Heart right ventricle (tissue), 16 donors: ENCODE measurements around the gene COL1A2. TPM values are rescaled to one million over a fixed set of nuclear protein-coding genes. Genes with fewer than 3 reads are reported as not detected.

Experiments used
- ATAC-seq, 8 donors: fragments of 200-7000 bp; cut with Tn5 transposase; one replicate each; pipeline ENCODE4 v1.9.1; 2020; ENCODE audit warnings: mild to moderate bottlenecking in 8 of 8, moderate library complexity in 8 of 8, moderate number of reproducible peaks in 1 of 8
- DNase-seq, 2 donors: peaks; one replicate each; pipeline ENCODE4 v3.0.0-alpha.2; 2020
- H3K27ac ChIP-seq, 10 donors: fragments of 200-600 bp; sonication (generic) in 2 of 10; one replicate each; pipeline versions ENCODE4 v1.5.0 to v1.8.0; 2020 to 2022; ENCODE audit warnings: mild to moderate bottlenecking in 3 of 10
- H3K27me3 ChIP-seq, 7 donors: fragments of 200-600 bp; one replicate each; pipeline ENCODE4 v1.8.0; 2021 to 2022; ENCODE audit warnings: mild to moderate bottlenecking in 2 of 7
- H3K36me3 ChIP-seq, 9 donors: fragments of 200-600 bp; sonication (generic) in 1 of 9; one replicate each; pipeline versions ENCODE4 v1.5.0 to v1.8.0; 2020 to 2022; ENCODE audit warnings: mild to moderate bottlenecking in 2 of 9
- H3K4me1 ChIP-seq, 9 donors: fragments of 200-600 bp; sonication (generic) in 1 of 9; one replicate each; pipeline versions ENCODE4 v1.5.0 to v1.8.0; 2020 to 2022; ENCODE audit warnings: mild to moderate bottlenecking in 4 of 9
- H3K4me3 ChIP-seq, 10 donors: fragments of 200-600 bp; sonication (generic) in 2 of 10; one replicate each; pipeline versions ENCODE4 v1.5.0 to v1.8.0; 2020 to 2022; ENCODE audit warnings: mild to moderate bottlenecking in 7 of 10, moderate library complexity in 2 of 10
- H3K9me3 ChIP-seq, 11 donors: fragments of 200-600 bp in 10 of 11; sonication (generic) in 2 of 11; one replicate each; pipeline versions ENCODE4 v1.5.0 to v1.8.0; 2013 to 2022; ENCODE audit warnings: mild to moderate bottlenecking in 2 of 11, control low read depth in 1 of 11, moderate library complexity in 1 of 11
- CTCF ChIP-seq, 9 donors: fragments of 200-600 bp; sonication (generic) in 2 of 9; IDR thresholded peaks; one replicate each; pipeline versions ENCODE4 v1.5.0 to v1.8.0; 2021 to 2022; ENCODE audit warnings: antibody characterized with exemption in 9 of 9, mild to moderate bottlenecking in 5 of 9, moderate library complexity in 1 of 9
- WGBS, 2 donors: extraction: QIAGEN DNeasy Blood & Tissue Kit; methylation state at CpG; one replicate each; pipeline ENCODE4 v1.1.7; 2013; ENCODE audit warnings: inconsistent platforms in 1 of 2; 5-methylcytosine and 5-hydroxymethylcytosine counted together
- intact Hi-C, 10 donors: fragments of 100-400 bp; cut with DNase I; formaldehyde crosslinking; loops; one replicate each; pipeline versions ENCODE4 v1.11.1 to v1.14.2; 2022
- polyA plus RNA-seq, 2 donors: library from polyadenylated mRNA; stranded (reverse); fragments of 200-250 nt; gene quantifications; one replicate each; pipeline ENCODE4 v1.2.3, GENCODE V29; 2013
- total RNA-seq, 10 donors: library from RNA; stranded (reverse); fragmentation: NEBNext Ultra II Directional in 3 of 10; extraction: Animal tissue kit (Norgen Biotek cat#: 25700) in 3 of 10; gene quantifications; one replicate each; pipeline versions ENCODE4 v1.2.1 to v1.2.4, GENCODE V29; 2021 to 2023
- donor health status: Arrhythmogenic right ventricular cardiomyopathy.
- donor health status: ischemic (EF 13 %, LVEDD 7.1; RV severe dilation, severe dysfunction).
- donor health status: healthy with polysubstance abuse.
- donor health status: DM: no; HTN: yes; CAD: no.
- donor health status: DM: no; HTN: no; CAD: no.
- donor health status: ischemic (EF 25% LVEDD 6.9; RV normal size, moderate dysfunction).
- donor health status: ischemic (EF 25% LVEDD 5.7; RV mildly dilated, moderate dysfunction).
- donor health status: healthy.
- donor health status: DM: yes; HTN: yes; CAD: no.
- donor health status: Ischemic cardiomyopathy.
- donor health status: ischemic (EF 35%, LVEDD 5.7; RV mildly dilated, moderate dysfunction).
- donor health status: nonischemic (EF 11% LVEDD 7.7; RV severe dilation, severe dysfunction).
- donor health status: DM: yes; HTN: yes; CAD: no.
- donor health status: PGD.
- donor health status: ischemic (EF 29% LVEDD 5.4; RV normal size, mild dysfunction).
- donor health status: nonischemic (EF 23%, LVEDD 6.1; RV moderate dilation, normal function).

COL1A2 gene
- total and polyA plus RNA-seq, 12 donors = 45.2 to 428 (median 91.0) TPM

DNA sequence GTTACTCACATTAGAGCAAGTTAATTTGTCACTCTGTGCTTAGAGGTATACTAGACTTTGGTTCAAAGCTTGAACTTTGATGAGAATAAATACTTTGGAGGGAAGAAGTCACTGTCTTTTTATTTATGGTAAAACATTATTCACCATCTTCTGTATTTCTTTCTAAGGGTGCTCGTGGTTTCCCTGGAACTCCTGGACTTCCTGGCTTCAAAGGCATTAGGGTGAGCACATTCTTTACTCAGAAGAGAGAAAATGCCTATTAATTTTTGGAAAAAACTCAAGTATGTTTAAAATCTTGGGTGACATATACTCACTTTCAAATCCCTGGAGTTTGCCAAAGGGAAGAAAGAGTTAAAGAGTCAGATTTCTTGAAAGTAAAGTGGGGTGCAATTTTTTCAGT is 10.8 kb downstream of the COL1A2 start:
- DNase-seq (no peak), ATAC-seq (no peak)
- H3K27ac ChIP-seq = no peak overlapping the region
- 68 to 70% methylated on average over 1 of the region's 1 CpG for WGBS, 2 donors
- H3K36me3 ChIP-seq = peaks cover 0 to 100% (median 5%) of the 10 kb centered on the region in 9 donors
- no peaks in the 10 kb centered on the region for H3K27me3 ChIP-seq
- H3K4me3 ChIP-seq = no peak overlapping the region
- H3K4me1 ChIP-seq = peaks cover 0 to 42% (median 7%) of the 10 kb centered on the region in 9 donors
- TF ChIP-seq CTCF (IDR thresholded peaks at IDR 0.05) = no peak
- no peaks in the 10 kb centered on the region for H3K9me3 ChIP-seq
- intact Hi-C loops = no loop called here

DNA sequence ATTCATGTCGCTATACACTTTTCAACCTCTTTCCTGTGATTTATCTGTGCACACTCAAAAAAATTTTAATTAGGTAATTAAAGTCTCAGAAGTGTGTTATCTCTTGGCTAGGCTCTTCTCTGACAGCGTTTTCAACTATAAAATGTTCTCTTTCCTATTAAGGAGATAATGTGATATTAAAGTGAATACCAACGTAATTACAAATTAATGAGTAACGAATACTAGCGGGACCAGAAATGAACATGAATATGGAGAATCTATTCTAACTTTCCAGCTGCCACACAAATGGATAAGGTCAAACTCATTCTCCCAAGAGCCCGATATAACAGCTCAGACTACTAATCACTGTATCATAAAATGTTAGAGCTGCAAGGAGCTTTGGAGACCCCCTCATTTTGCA is 12.0 kb downstream of the COL1A2 start:
- peaks cover 0 to 100% (median 5%) of the 10 kb centered on the region in 9 donors for H3K36me3 ChIP-seq

DNA sequence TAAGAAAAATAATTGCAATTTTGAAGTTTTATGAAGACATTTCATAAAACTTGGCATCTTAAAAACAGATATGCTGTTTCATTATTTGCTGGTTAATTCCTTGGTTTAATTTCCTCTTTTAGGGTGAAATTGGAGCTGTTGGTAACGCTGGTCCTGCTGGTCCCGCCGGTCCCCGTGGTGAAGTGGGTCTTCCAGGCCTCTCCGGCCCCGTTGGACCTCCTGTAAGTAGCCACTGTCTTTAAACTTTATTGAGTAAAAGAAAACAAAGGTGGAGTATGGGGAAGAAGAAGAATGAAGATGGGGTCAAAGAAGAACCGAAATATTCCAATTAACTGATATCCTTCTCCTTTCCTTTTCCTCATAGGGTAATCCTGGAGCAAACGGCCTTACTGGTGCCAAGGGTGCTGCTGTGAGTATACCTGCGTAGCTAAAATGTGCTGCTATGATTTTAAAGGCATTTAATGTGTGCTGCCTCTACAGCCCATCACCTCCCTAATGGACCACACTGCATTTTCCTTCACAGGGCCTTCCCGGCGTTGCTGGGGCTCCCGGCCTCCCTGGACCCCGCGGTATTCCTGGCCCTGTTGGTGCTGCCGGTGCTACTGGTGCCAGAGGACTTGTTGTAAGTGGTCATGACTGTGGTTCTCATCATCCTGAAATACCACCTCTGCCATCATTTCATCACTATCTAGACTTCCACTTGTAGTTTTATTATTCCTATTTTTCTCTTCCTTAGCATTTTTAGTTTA is 14.7 kb downstream of the COL1A2 start:
- 83 to 84% methylated on average over 15 of the region's 15 CpGs for WGBS, 2 donors
- intact Hi-C loops = no loop called here
- DNase-seq = no peak
- Histone ChIP-seq H3K4me1 (peaks cover 0 to 28% (median 4%) of the 10 kb centered on the region in 9 donors), H3K27ac (peak overlapping the region in 1 of 10 donors; percentile 17), H3K4me3 (no peak overlapping the region), H3K9me3 (no peaks in the 10 kb centered on the region), H3K36me3 (peaks cover 0 to 100% (median 5%) of the 10 kb centered on the region in 9 donors), H3K27me3 (no peaks in the 10 kb centered on the region)
- ATAC-seq = no peak
- TF ChIP-seq CTCF (IDR thresholded peaks at IDR 0.05) = no peak

More for the DNA sequence above, 12.0 kb downstream of the COL1A2 start:
- Histone ChIP-seq H3K4me3 (no peak overlapping the region), H3K9me3 (no peaks in the 10 kb centered on the region), H3K27ac (peak overlapping the region in 1 of 10 donors; percentile 20), H3K4me1 (peaks cover 0 to 37% (median 4%) of the 10 kb centered on the region in 9 donors), H3K27me3 (no peaks in the 10 kb centered on the region)
- DNase-seq (no peak), ATAC-seq (no peak)
- 75 to 81% methylated on average over 6 of the region's 6 CpGs for WGBS, 2 donors
- TF ChIP-seq CTCF (IDR thresholded peaks at IDR 0.05) = no peak
- intact Hi-C loops = no loop called here

DNA sequence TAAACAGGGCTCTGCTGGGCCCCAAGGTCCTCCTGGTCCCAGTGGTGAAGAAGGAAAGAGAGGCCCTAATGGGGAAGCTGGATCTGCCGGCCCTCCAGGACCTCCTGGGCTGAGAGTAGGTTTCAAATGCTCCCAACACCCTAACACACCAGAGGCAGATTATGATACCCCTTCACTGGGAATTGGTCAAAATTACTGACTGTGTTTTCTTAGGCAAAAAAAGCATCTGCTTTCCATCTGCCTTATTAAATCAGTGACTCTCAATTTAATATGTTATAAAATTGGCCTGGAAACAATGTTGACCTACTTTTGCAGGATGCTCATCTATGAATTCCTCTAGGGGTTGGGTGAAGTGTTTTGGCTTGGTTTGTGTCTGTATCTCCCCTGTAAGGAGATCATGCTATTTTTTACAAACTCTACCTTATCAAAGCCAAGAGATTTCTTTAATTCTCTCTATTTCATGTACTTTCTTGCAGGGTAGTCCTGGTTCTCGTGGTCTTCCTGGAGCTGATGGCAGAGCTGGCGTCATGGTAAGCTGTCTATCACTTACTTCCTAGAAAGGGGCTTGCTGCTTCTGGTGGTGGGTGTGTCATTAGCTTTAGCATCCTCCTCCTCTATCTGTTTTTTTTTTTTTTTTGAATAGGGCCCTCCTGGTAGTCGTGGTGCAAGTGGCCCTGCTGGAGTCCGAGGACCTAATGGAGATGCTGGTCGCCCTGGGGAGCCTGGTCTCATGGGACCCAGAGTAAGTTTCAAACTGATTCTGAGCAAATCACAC is 15.9 kb downstream of the COL1A2 start:
- peaks cover 0 to 100% (median 5%) of the 10 kb centered on the region in 9 donors for H3K36me3 ChIP-seq

More for the DNA sequence above, 15.9 kb downstream of the COL1A2 start:
- Histone ChIP-seq H3K27ac (peak overlapping the region in 1 of 10 donors; percentile 10), H3K27me3 (no peaks in the 10 kb centered on the region), H3K4me3 (no peak overlapping the region), H3K4me1 (peaks cover 0 to 35% (median 4%) of the 10 kb centered on the region in 9 donors), H3K9me3 (no peaks in the 10 kb centered on the region)
- no peak for TF ChIP-seq CTCF (IDR thresholded peaks at IDR 0.05)
- intact Hi-C loops = no loop called here
- WGBS, 2 donors = 64 to 73% methylated on average over 6 of the region's 6 CpGs
- no peak for DNase-seq
- ATAC-seq = no peak
